Bladder microvascular endothelial cell (primary cell): ENCODE measurements around the gene COX7B. TPM values are rescaled to one million over a fixed set of nuclear protein-coding genes. Genes with fewer than 3 reads are reported as not detected.

Experiments
- total RNA-seq: library from RNA; depleted of rRNA; stranded (reverse); fragments of >200 nt; gene quantifications from 2 replicates; pipeline ENCODE4 v1.2.3, GENCODE V29; 2014

Gene COX7B
- total RNA-seq = 347 and 367 TPM in 2 replicates

GRCh38 chrX:77899081-77899828, at the start of gene COX7B:
Gene COX7B, plus strand, starts transcription at chrX:77899468. Its CDS starts 86 bp downstream, at chrX:77899554.

GRCh38 chrX:77894921-77895886, 4.1 kb upstream of the COX7B start, which contains the start of gene MAGT1:
Gene MAGT1, minus strand, starts transcription at chrX:77895435. Its CDS starts 25 bp downstream, at chrX:77895410.

GRCh38 chrX:77910108-77910840, 11.0 kb downstream of the COX7B start, which contains the start of gene ATP7A:
Gene ATP7A, plus strand, starts transcription at chrX:77910693. Its CDS starts 60,949 bp downstream, at chrX:77971642.

Other genes starting within 250 kb of the COX7B start
- gene ATRX, start 113.3 kb upstream of the COX7B start, total RNA-seq = 50.3 and 114 TPM in 2 replicates
- 156 and 244 TPM in 2 replicates for gene MAGT1, start 4.0 kb upstream of the COX7B start, total RNA-seq
- 5.7 and 15.4 TPM in 2 replicates for gene ATP7A, start 11.2 kb downstream of the COX7B start, total RNA-seq
- not detected in 2 replicates for gene PGAM4, start 70.2 kb downstream of the COX7B start, total RNA-seq
- gene PGK1, start 204.8 kb downstream of the COX7B start, total RNA-seq = 178 and 261 TPM in 2 replicates
- 15.5 and 19.1 TPM in 2 replicates for gene TAF9B, start 240.2 kb downstream of the COX7B start, total RNA-seq